ENCODE results near the gene CNTFR. TPM values are rescaled to one million over a fixed set of nuclear protein-coding genes. Genes with fewer than 3 reads are reported as not detected.
A peak's percentile ranks its signal among the peaks of the same experiment; 100 is the strongest.
"Not testable (repeated sequence)": the region's sequence is repeated elsewhere in the genome, so short reads cannot be mapped to it uniquely, and the experiment has no call there.

Gene CNTFR
- total RNA-seq, 1 experiment from 2014 or later = not detected

DNA sequence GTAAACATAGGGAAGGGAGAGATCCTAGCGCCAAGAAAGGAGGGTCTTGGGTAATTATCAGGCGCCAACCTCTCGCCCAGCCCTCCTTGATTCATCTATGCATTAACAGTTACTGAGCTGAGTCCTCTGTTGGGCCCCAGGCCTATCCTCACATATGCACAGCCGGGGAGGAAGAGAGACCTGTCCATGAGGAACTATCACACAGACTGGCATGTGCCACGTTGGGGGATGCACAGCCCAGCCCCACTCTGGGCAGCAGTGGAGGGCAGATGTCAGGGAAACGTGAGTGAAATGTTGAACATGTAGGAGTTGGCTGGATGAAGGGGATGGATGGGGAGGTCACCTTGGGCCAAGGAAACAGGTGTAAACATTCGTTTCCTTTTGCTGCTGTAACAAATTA lies 48.0 kb downstream of the CNTFR start:
- CTCF ChIA-PET = interaction anchor here (1.1 kb wide), 1 partner anchor 137 kb away, joined by 4 read pairs; no protein-coding TSS in a partner anchor
- POLR2A ChIA-PET = no interaction called here
- H3K27ac Mint-ChIP-seq (ENCODE audit: low read depth, unreplicated experiment) = no peak overlapping the region
- TF ChIP-seq, protein P1, sequence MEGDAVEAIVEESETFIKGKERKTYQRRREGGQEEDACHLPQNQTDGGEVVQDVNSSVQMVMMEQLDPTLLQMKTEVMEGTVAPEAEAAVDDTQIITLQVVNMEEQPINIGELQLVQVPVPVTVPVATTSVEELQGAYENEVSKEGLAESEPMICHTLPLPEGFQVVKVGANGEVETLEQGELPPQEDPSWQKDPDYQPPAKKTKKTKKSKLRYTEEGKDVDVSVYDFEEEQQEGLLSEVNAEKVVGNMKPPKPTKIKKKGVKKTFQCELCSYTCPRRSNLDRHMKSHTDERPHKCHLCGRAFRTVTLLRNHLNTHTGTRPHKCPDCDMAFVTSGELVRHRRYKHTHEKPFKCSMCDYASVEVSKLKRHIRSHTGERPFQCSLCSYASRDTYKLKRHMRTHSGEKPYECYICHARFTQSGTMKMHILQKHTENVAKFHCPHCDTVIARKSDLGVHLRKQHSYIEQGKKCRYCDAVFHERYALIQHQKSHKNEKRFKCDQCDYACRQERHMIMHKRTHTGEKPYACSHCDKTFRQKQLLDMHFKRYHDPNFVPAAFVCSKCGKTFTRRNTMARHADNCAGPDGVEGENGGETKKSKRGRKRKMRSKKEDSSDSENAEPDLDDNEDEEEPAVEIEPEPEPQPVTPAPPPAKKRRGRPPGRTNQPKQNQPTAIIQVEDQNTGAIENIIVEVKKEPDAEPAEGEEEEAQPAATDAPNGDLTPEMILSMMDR (IDR thresholded peaks at IDR 0.05; ENCODE audit: unreplicated experiment) = no peak
- peaks cover 25% of the 10 kb centered on the region for H3K27me3 Mint-ChIP-seq (ENCODE audit: insufficient read depth, unreplicated experiment)
- no peak overlapping the region for H3K4me3 Mint-ChIP-seq (ENCODE audit: unreplicated experiment)
- no TSS peak for BruUV-seq (replicated peaks)
- H3K9me3 Mint-ChIP-seq (ENCODE audit: unreplicated experiment) = no peaks in the 10 kb centered on the region
- DNase-seq (ENCODE audit: unreplicated experiment) = no peak
- no peaks in the 10 kb centered on the region for H3K36me3 Mint-ChIP-seq (ENCODE audit: insufficient read depth, unreplicated experiment)
- H3K4me1 Mint-ChIP-seq (ENCODE audit: insufficient read depth, unreplicated experiment) = peaks cover 8% of the 10 kb centered on the region
- intact Hi-C loops (cut with micrococcal nuclease) = no loop called here

DNA sequence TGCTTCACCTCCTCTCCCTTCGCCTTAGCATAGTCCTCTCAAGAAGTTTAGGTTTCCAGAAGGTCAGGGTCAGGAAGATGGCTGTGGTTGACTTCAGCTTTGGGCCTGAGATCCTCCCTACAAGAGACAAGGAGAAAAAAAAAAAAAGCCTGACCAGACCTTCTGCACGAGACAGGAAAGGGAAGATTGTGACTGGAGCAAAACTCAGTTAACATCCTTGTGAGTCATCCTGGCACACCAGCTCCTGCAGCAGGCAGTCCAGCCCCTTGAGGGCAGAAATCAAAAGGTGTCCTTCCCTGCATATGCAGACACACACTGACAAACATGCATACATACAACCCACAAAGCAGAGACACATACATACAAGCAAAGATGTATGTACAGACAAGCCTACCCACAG lies 48.7 kb downstream of the CNTFR start:
- ChIA-PET POLR2A (interaction anchor here (0.6 to 0.7 kb wide), 2 partner anchors 9 to 727 kb away, joined by 4 read pairs; no protein-coding TSS in a partner anchor), CTCF (interaction anchor here (0.6 to 1.0 kb wide), 4 partner anchors 62 to 1264 kb away, joined by 3 read pairs; no protein-coding TSS in a partner anchor)
- intact Hi-C loops (cut with micrococcal nuclease) = no loop called here
- H3K9me3 Mint-ChIP-seq (ENCODE audit: unreplicated experiment) = no peaks in the 10 kb centered on the region
- H3K36me3 Mint-ChIP-seq (ENCODE audit: insufficient read depth, unreplicated experiment) = no peaks in the 10 kb centered on the region
- no TSS peak for BruUV-seq (replicated peaks)
- TF ChIP-seq, protein P1 (IDR thresholded peaks at IDR 0.05; ENCODE audit: unreplicated experiment) = no peak
- peaks cover 31% of the 10 kb centered on the region for H3K27me3 Mint-ChIP-seq (ENCODE audit: insufficient read depth, unreplicated experiment)
- no peak overlapping the region for H3K4me3 Mint-ChIP-seq (ENCODE audit: unreplicated experiment)
- no peak overlapping the region for H3K27ac Mint-ChIP-seq (ENCODE audit: low read depth, unreplicated experiment)
- H3K4me1 Mint-ChIP-seq (ENCODE audit: insufficient read depth, unreplicated experiment) = peaks cover 8% of the 10 kb centered on the region
- peak; percentile 62 for DNase-seq (ENCODE audit: unreplicated experiment)

DNA sequence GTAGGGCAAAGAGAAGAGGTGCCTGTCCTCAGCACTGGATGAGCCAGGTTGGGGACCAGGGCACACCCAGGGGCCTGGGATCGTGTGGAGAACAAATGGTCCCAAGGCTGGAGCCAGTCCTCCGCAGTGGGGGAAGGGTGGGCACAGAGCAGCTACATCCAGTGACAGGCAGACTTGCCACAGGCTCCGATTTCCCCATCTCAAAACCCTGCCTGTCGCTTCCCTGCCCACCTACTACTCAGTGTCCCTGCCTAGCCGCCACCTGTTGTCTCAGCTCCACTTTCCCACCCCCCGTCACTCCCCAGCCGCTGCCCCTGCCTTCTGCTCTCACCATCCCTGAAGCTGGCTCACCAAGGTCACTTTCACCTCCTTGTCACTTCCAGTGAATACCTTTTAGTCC lies 52.8 kb downstream of the CNTFR start:
- intact Hi-C loops (cut with micrococcal nuclease) = no loop called here
- no peaks in the 10 kb centered on the region for H3K36me3 Mint-ChIP-seq (ENCODE audit: insufficient read depth, unreplicated experiment)

DNA sequence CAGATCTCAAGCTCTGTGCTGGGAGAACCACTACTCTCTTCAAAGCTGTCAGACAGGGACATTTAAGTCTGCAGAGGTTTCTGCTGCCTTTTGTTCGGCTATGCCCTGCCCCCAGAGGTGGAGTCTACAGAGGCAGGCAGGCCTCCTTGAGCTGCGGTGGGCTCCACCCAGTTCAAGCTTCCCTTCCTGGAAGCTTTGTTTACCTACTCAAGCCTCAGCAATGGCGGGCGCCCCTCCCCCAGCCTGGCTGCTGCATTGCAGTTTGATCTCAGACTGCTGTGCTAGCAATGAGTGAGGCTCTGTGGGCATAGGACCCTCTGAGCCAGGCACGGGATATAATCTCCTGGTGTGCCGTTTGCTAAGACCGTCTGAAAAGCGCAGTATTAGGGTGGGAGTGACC lies 57.5 kb downstream of the CNTFR start:
- peaks cover 73% of the 10 kb centered on the region for H3K27me3 Mint-ChIP-seq (ENCODE audit: insufficient read depth, unreplicated experiment)
- H3K36me3 Mint-ChIP-seq (ENCODE audit: insufficient read depth, unreplicated experiment); H3K27ac Mint-ChIP-seq (ENCODE audit: low read depth, unreplicated experiment); H3K4me3 Mint-ChIP-seq (ENCODE audit: unreplicated experiment); intact Hi-C loops (cut with micrococcal nuclease); DNase-seq (ENCODE audit: unreplicated experiment); H3K9me3 Mint-ChIP-seq (ENCODE audit: unreplicated experiment); H3K4me1 Mint-ChIP-seq (ENCODE audit: insufficient read depth, unreplicated experiment); POLR2A ChIA-PET; BruUV-seq (replicated peaks): not testable (repeated sequence)
- CTCF ChIA-PET = interaction anchor here (2.0 to 3.8 kb wide), 2 partner anchors 31 to 128 kb away, joined by 11 read pairs; no protein-coding TSS in a partner anchor

More for the DNA sequence above, 52.8 kb downstream of the CNTFR start:
- no peak overlapping the region for H3K4me3 Mint-ChIP-seq (ENCODE audit: unreplicated experiment)
- peaks cover 46% of the 10 kb centered on the region for H3K27me3 Mint-ChIP-seq (ENCODE audit: insufficient read depth, unreplicated experiment)
- H3K27ac Mint-ChIP-seq (ENCODE audit: low read depth, unreplicated experiment) = no peak overlapping the region
- POLR2A ChIA-PET = no interaction called here
- BruUV-seq (replicated peaks) = no TSS peak
- TF ChIP-seq, protein P1 (IDR thresholded peaks at IDR 0.05; ENCODE audit: unreplicated experiment) = no peak
- no peak for DNase-seq (ENCODE audit: unreplicated experiment)
- no peaks in the 10 kb centered on the region for H3K9me3 Mint-ChIP-seq (ENCODE audit: unreplicated experiment)
- H3K4me1 Mint-ChIP-seq (ENCODE audit: insufficient read depth, unreplicated experiment) = peaks cover 8% of the 10 kb centered on the region
- CTCF ChIA-PET = interaction anchor here (0.6 to 0.9 kb wide), 3 partner anchors 10 to 100 kb away, joined by 3 to 6 read pairs (median 4); no protein-coding TSS in a partner anchor

DNA sequence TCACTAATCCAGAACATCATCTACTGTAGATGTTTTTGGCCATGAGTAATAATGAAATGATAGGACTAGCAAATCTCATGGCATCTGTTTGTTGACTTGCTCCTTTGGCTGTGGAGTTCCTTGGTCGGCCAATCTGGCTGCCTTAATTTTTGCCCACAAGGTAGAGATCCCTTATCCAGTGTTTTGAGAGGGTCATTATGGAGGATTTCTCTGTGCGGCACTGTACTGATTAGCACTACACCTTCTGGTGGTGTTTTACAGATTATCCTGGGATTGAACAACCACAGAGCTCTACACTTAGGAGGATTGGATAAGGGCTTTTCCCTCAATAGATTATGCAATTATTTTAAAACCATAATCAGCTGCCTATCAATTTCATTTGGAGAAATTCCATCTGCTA lies 63.5 kb downstream of the CNTFR start:
- no peaks in the 10 kb centered on the region for H3K4me1 Mint-ChIP-seq (ENCODE audit: insufficient read depth, unreplicated experiment)
- no TSS peak for BruUV-seq (replicated peaks)
- CTCF ChIA-PET = no interaction called here

More for the DNA sequence above, 63.5 kb downstream of the CNTFR start:
- no peak overlapping the region for H3K4me3 Mint-ChIP-seq (ENCODE audit: unreplicated experiment)
- POLR2A ChIA-PET = no interaction called here
- H3K27me3 Mint-ChIP-seq (ENCODE audit: insufficient read depth, unreplicated experiment) = peaks cover 48% of the 10 kb centered on the region
- no peak overlapping the region for H3K27ac Mint-ChIP-seq (ENCODE audit: low read depth, unreplicated experiment)
- DNase-seq (ENCODE audit: unreplicated experiment) = no peak
- no peaks in the 10 kb centered on the region for H3K9me3 Mint-ChIP-seq (ENCODE audit: unreplicated experiment)
- H3K36me3 Mint-ChIP-seq (ENCODE audit: insufficient read depth, unreplicated experiment) = no peaks in the 10 kb centered on the region
- intact Hi-C loops (cut with micrococcal nuclease) = no loop called here
- TF ChIP-seq, protein P1 (IDR thresholded peaks at IDR 0.05; ENCODE audit: unreplicated experiment) = no peak
